ENCODE results near the gene DUSP11. TPM values are rescaled to one million over a fixed set of nuclear protein-coding genes. Genes with fewer than 3 reads are reported as not detected.

Gene DUSP11
- total and polyA plus RNA-seq, 2 of the 13 experiments (the other 11 are each of a cell fraction or from before 2014, with no cell fraction given): 30.5 to 36.2 TPM

GRCh38 chr2:73828818-73829570, 49.1 kb upstream of the DUSP11 start, which contains the start of gene STAMBP (continued):
- peak; percentile 50; the same call in 1 of the 2 replicates for TF ChIP-seq TBX3 (IDR thresholded peaks at IDR 0.05; ENCODE audit: borderline replicate concordance)
- no peak for TF ChIP-seq ZNF30 (CRISPR knock-in tag; IDR thresholded peaks at IDR 0.05)
- peak; percentile 69; the same call in 1 of the 2 replicates for TF ChIP-seq HNF1B (CRISPR knock-in tag; IDR thresholded peaks at IDR 0.05)
- no peak; the same call in 1 of the 2 replicates for TF ChIP-seq EHMT2 (IDR thresholded peaks at IDR 0.05; ENCODE audit: borderline replicate concordance, low read depth, low read length)
- TF ChIP-seq GABPB1 (CRISPR knock-in tag; IDR thresholded peaks at IDR 0.05): peak; percentile 99
- no peak for TF ChIP-seq GZF1 (CRISPR knock-in tag; IDR thresholded peaks at IDR 0.05)
- TF ChIP-seq XBP1 (CRISPR knock-in tag; IDR thresholded peaks at IDR 0.05): no peak
- TF ChIP-seq ZNF235 (CRISPR knock-in tag; IDR thresholded peaks at IDR 0.05; ENCODE audit: borderline replicate concordance): no peak
- no peak for TF ChIP-seq PREB (CRISPR knock-in tag; IDR thresholded peaks at IDR 0.05)
- peak; percentile 88; the same call in 1 of the 2 replicates for TF ChIP-seq ZNF275 (CRISPR knock-in tag; IDR thresholded peaks at IDR 0.05; ENCODE audit: borderline replicate concordance)
- 0 out of 2 replicates have a peak, but pooled peaks have one; percentile 31 for TF ChIP-seq ZZZ3 (CRISPR knock-in tag; IDR thresholded peaks at IDR 0.05; ENCODE audit: borderline replicate concordance)
- TF ChIP-seq ZNF75D (CRISPR knock-in tag; IDR thresholded peaks at IDR 0.05; ENCODE audit: borderline replicate concordance): no peak
- TF ChIP-seq ATM (IDR thresholded peaks at IDR 0.05; ENCODE audit: borderline replicate concordance): no peak
- TF ChIP-seq ZNF773 (CRISPR knock-in tag; IDR thresholded peaks at IDR 0.05; ENCODE audit: borderline replicate concordance): no peak
- peak; percentile 69; the same call in 1 of the 2 replicates for TF ChIP-seq ZNF777 (CRISPR knock-in tag; IDR thresholded peaks at IDR 0.05)
- 0 out of 2 replicates have a peak, but pooled peaks have one; percentile 11 for TF ChIP-seq ATF3 (CRISPR knock-in tag; IDR thresholded peaks at IDR 0.05)
- peak; percentile 92 for TF ChIP-seq NFYB (CRISPR knock-in tag; IDR thresholded peaks at IDR 0.05)
- TF ChIP-seq ZNF569 (CRISPR knock-in tag; IDR thresholded peaks at IDR 0.05; ENCODE audit: borderline replicate concordance): no peak
- TF ChIP-seq FOXM1 (CRISPR knock-in tag; IDR thresholded peaks at IDR 0.05): no peak
- TF ChIP-seq ZFX (CRISPR knock-in tag; IDR thresholded peaks at IDR 0.05; ENCODE audit: low read depth): peak; percentile 94
- TF ChIP-seq REL (CRISPR knock-in tag; conservative IDR thresholded peaks at IDR 0.05): no peak
- no peak; the same call in 1 of the 2 replicates for TF ChIP-seq SOX5 (CRISPR knock-in tag; IDR thresholded peaks at IDR 0.05; ENCODE audit: borderline replicate concordance)
- TF ChIP-seq ZBTB21 (CRISPR knock-in tag; IDR thresholded peaks at IDR 0.05): no peak
- TF ChIP-seq ZNF382 (CRISPR knock-in tag; IDR thresholded peaks at IDR 0.05; ENCODE audit: borderline replicate concordance): no peak
- peak; percentile 91 for TF ChIP-seq ZNF563 (CRISPR knock-in tag; IDR thresholded peaks at IDR 0.05)
- TF ChIP-seq ZKSCAN5 (CRISPR knock-in tag; IDR thresholded peaks at IDR 0.05): no peak
- peak; percentile 93 for TF ChIP-seq PTBP1 (IDR thresholded peaks at IDR 0.05; ENCODE audit: low read depth, low read length, poor library complexity, severe bottlenecking)
